Umbilical cord (tissue), 2 donors: Measurements from ENCODE around the gene TAGLN2. TPM values are rescaled to one million over a fixed set of nuclear protein-coding genes. Genes with fewer than 3 reads are reported as not detected.
A peak's percentile ranks its signal among the peaks of the same experiment; 100 is the strongest.

Experiments
- DNase-seq: peaks from one replicate; pipeline ENCODE4 v3.0.0-alpha.2; 2015; ENCODE audit warnings: low spot score
- total RNA-seq: library from RNA; depleted of rRNA; stranded (reverse); fragments of >200 nt; gene quantifications from one replicate; pipeline ENCODE4 v1.2.3, GENCODE V29; 2014; ENCODE audit warnings: low replicate concordance; ENCODE audit not compliant: insufficient read depth

TAGLN2 gene
- total RNA-seq, 1 donor from 2014 or later = 60.7 TPM

DNA sequence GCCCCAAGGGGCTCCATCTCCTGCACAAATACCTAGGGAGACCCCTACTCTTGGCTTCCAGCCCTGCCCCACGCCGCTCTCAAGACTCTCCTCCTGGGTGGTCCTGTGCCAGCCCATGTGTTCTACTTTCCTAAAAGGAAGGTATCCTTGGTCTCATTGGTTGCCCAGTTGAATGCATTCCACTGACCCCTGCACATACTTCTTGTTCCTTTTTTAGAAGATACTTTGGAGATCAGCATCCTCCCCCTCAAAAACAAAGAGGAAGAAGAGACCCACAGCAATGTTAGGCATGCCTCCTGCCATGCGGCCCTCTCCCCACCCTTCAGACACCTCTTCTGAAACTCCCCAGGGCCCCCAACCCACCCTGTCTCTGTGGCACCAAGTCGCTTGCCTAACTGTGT lies 24.7 kb upstream of the TAGLN2 start:
- DNase-seq = no peak

DNA sequence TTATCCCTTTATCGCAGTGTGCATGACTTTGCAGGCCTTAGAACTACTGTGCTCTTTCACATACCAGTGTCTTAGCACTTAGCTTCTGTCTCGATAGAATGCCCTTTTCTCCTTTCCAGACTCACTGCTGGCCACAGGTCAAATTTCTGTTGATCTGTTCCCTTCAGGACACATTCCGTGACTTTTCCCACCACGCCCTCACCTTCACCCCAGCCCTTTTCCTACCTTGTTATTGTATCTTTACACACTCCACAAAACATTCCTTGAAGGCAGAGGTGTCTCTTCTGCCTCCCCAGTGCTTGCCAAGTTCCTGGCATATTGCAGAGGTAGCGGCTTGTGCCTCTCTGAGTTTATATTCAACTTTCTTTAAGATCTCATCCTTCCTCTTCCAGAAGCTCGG lies 23.8 kb upstream of the TAGLN2 start:
- no peak for DNase-seq

DNA sequence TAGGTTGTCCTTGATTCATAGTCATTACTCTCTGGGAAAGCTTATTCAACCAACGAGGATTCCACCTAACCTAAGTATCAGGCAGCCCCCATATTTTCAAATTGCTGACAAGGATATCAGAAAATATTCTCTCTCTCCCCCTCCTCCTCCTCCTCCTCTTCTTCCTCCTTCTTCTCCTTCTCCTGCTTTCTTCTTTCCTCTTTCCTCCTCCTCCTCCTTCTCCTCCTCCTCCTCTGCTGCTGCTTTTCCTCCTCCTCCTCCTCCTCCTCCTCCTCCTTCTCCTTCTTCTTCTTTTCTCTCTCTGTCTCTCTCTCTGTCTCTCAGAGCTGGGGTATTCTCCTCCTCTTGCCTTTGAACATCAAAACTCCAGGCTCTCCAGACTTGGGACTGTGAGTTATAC lies 22.6 kb upstream of the TAGLN2 start:
- no peak for DNase-seq

DNA sequence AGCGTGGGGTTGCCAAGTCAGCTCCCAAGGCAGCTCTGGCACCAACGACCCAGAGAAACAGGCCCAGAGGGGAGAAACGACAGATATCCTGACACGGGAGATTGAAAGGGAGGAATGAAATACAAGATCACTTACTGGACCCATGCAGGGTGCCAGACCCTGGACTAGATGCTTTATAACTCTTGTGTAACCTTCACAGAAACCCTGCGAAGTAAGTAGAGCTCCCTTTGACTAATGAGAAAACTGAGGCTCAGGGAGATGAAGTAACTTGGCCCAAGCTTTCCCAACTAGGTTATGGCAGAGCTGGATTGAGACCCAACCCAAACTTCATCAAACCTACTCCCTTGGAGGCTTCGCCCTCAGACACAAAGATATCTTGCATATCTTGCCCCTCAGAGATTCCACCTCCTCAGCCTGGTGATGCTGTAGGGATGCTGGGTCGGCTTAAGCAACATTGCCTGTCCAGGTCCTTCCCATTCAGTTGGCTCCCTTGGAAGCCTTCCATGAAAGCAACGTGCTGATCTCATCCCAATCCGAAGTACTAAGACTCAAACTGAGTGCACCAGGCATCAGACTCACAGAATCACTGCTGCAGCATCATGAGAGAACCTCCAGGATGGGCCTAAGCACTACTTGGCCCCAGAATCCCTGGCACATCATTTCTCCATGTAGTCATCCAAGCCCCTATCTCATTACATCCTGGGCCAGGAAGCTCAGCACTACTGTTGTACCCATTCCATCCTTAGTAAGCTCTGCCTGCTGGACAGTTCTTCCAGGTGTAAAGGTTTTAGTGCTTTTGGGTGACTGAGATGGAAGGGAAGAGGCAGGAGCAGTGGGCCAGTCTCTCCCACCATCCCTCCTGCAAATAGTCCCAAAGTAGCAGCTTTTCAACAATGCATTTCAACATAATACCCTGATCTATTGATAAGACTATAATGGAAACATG lies 21.2 kb upstream of the TAGLN2 start:
- no peak for DNase-seq

DNA sequence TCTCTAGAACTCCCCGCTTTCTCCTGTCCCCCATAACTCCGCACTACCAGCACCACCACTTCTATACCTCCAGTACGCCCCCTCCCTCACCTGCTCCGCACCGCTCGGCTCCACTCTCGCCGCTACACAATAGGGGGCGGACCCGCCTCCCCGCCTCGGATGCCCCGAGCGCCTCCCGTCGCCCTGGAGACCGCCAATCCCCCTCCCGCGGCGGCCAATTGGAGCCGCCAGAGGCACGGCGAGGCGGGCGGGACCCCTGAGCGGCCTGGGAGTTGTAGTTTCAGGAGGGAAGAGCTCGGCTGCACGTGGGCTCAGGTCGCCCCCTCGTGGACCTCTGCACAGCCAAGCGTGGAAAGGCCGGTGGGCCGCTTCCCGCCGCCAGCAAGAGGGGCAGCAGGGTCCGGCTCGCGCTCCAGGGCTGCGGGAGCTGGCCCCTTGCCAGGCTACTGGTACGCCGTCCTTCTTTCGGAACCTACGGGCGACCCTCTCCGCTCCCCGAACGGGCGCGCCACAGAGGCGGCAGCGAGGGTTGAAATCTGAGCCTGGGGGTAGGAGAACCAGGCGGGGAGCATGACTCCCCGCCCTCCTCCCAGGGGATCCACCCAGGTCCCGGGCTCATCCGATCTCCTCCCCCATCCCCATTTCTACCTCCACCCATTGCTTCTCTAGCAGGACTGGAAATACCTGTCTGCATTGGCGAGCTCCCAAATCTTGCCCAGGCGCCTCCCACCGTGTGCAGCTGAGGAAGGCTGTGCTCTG lies 20.4 kb upstream of the TAGLN2 start, which contains the start of gene IGSF9:
TSS of gene IGSF9 (minus strand) at position 131 of the 759 bp plus-strand sequence. CDS start 2,159 bp downstream, outside the sequence.
- peak; percentile 93 for DNase-seq

DNA sequence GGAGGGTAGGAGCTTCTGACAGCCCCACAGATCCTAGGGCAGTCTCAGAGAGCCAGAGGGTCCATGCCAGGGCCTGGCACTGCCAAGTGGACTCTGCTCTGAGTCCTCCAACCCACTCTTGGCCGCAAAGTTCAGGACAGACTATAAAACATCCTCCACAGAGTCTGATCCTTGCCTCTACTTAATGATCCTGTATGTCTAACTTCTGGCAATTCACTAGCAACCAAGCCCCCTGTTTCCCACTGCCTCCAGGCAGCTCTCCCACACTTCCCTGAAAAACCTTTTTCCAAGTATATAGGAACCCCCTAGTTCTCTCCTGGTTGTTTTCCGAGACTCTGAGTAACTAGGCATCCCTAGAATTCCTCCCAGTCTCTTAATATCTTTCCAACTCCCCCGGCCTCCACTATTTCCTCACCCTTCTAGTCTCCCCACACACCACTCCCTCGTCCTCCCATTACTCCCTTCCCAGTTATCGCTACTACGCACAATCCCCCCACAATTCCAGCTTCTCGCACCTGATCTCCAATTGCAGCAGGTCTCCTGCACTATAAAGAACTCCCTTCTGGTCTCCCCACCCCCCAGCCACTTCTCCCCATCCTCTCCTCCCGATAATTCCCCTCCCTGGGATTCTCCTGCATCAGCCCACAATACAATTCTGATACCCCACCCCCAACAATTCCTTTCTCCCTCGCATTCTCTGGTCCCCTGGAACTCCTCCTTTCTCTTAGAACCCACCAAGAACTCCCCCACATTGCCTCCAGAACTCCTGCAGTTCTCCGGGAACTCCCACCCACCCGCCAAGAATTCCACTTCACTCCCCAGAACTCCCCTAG lies 19.5 kb upstream of the TAGLN2 start:
- no peak for DNase-seq

DNA sequence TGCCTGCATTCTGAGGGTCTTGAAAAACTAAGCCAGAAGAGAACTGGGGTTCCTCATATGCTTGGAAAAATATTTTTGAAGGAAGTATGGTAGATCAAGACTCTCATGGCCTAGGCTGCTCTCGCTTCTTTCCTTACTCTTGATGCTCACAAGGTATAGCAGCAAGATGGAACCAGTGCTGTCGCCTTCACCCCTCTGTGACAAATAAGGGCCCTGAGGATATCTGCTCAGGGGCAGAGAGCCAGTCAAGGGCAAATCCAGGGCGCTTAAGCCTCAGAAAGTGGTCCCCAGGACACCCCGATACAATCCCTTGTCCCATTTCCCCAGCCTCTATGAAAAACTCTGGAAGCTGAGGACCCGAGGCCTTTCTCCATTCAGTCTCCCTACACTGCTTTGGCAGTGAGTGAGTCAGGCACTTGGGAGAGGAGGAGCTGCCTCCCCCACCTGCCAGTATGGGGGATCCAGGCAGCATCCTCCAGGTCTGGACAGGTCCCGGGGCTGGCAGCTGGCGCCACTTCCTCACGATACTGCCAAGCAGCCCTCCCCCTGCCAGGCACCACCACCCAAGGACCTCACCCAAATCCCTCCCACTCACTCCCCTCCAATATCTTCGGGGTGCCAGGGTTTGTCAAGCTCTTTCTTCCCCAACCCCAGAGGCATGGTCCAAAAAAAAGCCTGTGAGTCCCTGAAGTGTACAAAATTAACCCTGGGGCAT lies 18.8 kb upstream of the TAGLN2 start:
- no peak for DNase-seq

DNA sequence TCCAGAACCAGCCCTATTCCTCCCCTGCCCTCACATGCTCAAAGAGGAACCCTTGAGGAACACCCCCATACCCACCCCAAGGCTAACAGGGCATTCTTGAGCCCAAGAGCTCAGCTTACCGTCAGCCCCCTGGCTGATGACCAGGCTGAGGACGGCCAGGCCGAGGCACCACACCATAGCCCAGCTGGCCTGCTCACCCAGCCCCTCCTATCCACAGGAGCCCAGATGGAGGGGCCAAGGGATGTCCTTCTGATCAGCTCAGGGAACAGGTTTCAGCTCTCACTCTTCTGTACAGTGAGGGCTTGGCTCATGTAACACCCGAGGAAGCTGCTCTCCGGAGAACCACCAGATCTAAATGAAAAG lies 18.0 kb upstream of the TAGLN2 start:
- no peak for DNase-seq

DNA sequence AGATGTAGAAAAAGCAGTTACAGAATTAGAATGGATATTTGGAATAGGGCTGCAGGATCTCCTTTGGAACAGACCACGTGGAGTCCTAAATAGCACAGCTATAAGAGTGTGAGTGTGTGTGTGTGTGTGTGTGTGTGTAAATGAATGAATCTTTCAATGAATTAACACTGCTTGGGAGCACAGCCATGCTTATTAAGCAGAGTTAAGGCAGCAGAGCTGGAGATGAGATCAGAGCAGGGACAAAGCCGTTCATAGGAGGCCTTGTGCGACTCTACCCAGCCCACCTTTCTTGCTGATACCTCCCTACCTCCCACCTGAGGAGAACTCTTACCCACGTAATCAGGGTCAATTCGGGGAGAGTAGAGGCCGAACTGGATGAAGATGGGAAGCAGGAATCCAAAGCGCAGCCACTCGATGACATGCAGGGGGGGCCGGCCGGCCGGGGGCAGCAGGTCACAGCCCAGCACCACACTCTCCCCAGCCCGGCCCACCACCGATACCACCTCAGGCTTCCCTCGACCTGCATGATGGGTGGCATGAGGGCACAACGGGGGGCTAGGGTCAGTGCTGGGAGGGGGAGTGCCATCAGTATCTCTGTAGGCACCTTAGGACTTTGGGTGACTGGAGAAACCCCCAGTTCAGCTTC lies 17.4 kb upstream of the TAGLN2 start:
- no peak for DNase-seq

DNA sequence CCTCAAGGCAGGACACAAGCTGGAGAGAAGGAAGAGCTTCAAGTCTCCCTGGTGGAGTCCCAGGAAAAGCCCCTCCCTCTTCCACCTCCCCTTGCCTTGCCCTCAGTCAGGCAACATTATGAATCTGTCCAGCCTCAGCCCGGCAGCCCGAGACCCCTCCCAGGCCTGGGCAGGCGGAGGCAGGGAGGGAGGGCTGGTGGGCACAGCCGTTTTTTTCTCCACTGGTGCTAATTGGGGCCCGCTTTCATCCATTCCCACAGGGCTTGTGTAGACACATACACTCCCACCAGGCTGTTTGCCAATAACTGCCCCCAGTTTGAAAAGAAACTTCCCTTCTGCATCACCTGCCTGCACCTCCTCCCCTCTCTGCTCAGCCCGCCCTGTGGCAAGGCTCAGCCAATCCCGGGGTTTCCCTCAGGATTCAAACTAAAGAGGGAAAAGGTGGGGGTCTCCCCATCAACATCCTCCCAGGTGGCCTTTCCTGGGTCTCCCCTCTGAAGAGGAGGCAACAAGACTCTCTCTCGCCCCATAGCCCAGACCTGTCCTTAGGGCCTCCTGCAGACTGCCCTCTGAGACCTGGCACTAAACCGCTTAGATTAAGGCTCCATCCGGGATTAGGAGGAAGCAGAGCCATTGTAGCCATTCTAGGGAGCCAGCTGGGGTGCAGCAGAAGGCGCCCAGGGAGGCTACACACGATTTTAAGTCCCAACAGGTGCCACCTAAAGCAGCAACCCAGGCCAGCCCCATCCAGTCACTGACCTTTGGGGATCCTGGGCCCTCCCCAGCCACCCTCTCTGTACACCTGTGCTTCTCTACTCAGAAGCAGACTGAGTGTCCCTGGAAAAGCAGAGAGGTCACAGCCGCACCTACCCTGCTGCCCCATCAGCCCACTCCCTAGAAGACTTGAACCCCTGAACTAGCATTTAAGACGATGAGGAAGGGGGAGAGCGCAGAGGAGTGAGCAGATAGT lies 16.6 kb upstream of the TAGLN2 start:
- no peak for DNase-seq

DNA sequence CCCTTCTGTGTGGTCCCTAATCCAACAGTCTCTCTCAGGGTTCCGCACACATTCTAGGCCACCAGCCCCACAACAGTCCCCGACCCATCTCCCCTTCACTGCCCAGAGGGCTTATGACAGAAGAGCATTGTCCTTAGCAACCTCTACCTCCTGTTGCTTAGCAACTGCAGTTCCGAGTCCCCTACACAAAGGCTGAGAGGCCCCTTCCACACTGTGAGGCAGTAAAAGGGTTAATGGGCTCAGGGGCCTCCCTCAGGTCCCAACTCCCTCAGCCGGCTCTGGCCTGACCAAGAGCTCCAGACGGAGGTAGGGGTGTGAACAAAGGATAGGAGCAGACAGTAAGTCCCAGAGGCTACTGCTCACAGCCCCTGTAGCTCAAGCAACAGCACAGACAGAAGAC lies 15.8 kb upstream of the TAGLN2 start:
- DNase-seq = no peak

DNA sequence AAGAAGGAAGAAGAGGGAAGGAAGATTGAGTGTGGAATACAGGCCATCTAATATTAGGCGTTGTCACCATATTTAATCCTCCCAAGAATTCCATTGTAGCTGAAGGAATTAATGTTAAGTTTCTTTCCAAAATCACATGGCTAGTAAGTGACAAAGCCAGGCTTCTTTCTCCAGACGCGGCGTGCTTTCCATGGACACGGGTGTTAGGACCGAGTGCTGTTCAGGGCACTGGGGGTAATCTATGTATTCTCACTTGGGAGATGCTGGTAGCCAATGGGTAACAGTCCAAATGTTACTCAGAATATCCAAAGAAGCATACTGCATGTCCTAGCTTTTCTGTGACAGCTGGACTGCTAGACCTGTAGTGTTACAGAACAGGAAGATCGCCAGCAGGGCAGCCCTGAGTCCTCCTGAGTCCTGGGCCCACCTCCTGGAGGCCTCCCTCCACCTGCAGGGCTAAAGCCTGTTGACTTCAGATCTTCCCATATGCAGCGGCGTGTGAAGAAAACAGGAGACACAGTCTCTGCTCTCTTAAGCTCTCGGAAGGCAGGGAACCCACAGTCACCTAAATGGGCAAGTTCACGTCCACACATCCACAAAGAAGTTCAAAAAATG lies 14.8 kb upstream of the TAGLN2 start:
- no peak for DNase-seq

DNA sequence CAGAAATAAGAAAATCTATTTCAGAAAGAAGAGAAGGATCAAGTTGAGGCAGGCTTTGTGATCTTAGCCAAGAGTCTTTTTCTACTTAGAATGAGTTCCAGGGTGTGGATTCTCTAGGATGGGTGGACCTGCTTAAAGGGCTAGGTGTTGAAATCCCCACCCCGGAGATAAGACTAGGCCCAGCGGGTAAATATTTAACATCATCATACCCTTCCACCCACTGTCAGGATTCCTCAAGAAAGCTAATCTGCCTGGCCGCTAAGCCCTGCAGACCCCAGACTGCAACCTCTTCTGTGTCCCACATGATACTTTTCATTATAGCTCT lies 14.3 kb upstream of the TAGLN2 start:
- no peak for DNase-seq

DNA sequence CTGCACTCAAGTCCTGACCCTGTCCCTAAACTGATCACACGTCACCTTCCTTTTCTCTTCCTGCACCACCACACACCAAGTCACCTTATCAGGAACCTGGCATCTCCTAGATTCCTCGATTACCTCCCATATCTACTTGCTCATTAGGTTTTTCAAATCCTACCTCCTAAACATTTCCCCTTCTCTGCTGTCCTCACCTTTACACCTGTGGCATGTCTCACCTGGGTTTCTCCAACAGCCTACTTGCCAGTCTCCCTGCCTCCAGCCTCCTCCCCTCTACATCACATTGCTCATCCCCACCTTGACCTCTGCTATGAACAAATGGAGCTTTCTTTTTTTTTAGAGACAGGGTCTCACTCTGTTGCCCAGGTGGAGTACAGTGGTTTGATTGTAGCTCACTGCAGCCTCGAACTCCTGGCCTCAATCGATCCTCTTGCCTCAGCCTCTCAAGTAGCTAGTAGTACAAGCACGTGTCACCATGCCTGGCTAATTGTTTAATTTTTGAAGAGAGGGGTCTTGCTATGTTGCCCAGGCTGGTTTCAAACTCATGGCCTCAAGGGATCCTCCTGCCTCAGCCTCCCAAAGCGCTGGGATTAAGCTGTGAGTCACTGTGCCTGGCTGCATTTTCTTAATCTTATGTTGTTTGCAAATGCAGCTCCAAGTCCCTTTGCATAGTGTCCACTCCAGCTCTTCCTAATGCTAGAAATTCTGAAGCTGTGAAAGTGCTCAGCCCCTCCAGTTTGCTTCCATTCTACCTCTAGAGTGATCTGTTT lies 13.8 kb upstream of the TAGLN2 start:
- DNase-seq = no peak

DNA sequence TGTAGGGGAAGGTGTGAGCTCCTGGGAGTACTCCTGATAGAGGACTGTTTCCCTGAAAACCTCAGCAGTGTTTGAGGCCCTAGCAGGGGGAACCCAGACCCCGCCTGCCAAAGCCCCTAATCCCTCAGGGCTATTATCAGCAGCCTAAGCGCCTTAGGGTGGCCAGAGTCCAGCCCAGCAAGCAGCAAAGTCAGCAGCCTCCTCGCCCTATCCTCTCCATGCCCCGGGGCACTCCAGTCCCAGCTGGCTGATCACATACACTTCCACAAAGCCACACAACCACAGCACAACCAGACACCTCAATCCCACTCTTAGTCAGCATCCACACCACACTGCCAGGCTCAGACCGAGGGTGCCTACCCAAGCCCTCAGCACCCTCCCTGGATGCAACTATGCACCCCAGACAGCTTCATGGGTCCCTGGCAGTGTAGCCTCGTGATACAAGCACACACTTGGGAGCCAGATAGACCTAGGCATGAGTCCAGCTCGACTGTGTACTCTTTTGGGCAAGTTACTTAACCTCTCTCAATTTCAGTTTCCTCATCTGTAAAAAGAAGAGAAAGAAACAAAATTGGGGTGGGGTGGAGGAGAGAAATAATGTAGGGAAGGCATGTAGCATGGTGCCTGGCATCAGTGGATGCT lies 13.0 kb upstream of the TAGLN2 start:
- no peak for DNase-seq

DNA sequence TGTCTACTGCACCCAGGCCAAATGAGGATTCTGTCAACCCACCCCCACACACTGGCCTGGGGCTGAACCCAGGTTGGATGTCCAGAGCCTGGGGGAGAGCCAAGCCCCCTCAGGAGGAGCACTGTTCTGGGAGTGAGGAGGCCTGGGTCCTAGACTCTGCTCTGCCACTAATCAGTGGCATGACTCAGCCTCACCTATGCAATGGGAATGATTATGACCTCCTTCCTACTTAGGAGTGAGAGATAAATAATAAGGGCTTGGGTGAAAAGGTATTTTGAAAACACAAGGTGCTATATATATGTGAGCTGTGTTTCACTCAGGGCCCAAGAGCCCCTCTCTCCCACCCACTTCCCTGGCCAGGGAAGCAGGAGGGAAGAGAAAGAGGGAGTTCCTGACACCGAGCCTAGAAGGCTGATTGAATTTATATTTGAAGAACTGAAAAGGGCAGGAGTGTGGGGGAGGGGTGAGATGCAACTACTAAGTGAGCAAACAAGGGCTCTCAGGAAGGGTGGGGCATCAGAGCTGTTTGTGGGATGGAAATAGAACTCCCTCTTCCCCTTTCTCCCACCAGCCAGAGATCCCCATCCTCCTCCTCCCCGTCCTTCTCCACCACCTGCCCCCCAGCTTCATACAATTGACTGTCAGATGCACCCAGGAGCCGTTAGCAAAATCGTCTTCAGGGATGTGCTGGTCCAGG lies 11.9 kb upstream of the TAGLN2 start:
- DNase-seq = no peak

DNA sequence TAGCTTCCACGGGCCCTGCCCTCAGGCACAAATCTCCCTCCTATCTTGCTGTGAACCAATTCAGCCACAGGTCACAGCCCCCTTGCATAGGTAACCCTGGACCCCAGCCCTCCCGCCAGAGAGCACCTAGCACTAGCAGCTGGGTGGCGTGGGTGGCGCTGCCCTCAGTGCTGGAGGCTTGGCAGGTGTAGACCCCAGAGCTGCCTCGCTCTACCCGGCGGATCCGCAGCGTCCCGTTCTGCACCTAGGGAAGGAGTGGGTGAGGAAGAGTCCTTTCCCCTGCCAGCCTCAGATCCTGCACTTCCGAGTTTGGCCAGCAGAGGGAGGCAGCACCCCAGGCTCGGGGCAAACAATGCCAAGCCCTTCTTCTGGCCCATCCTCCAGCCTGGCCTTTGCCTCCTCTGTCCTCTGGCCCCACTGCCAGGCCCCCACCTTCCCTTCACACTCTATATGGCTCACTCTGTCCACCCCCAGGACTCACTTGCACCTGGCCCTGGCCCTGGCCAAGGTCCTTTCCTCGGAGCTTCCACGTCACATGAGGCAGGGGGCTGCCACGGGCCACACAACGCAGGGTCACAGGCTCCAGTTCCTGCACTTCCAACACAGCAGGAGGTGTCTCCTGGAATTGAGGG lies 11.1 kb upstream of the TAGLN2 start:
- DNase-seq = peak; percentile 61
